Measurements from ENCODE around the gene PCSK4.

DNA sequence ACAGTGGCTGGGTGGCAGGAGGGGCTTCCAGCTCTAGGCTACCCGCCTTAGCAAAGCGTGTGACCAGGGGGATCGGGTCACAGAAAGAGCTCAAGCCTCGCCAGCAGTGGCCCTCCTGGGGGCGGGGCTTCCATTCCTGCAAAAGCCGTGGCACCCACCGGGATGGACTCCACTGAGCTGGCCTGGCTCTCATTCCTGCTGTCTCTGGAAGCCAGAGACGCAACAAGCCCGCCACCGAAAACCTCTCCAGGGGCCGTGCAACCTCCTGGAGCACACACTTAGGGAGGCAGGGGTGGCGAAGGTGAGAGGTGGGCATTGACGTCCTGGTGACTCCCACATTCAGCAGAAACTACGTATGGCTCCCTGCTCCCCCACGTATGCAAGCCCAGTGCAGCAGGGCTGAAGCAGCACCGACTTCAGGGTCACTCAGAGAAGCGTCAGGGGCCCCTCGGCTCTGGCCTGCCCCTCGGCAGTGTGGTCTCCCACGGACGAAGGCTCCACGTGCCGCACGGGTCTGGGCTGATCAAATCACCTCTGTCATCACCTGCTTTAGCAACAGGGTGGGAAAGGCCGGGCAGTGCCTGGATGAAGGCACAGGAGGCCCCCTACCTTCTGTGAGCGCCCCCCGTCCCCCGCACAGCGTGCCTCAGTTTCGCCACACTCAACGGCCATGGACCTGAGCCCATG lies 14.3 kb downstream of the PCSK4 start:
- TF ChIP-seq POLR2AphosphoS5 (IDR thresholded peaks at IDR 0.05; ENCODE audit: low read depth, low read length): no peak
- TF ChIP-seq POLR2A (IDR thresholded peaks at IDR 0.05; ENCODE audit: low read depth, low read length): no peak

Data from GM12892 (cell line).